Stimulated activated CD8-positive, alpha-beta memory T cell treated with anti-CD3 and anti-CD28 coated beads, Interleukin-12 subunit alpha, Interleukin-12 subunit beta, amount 100 ng/mL, for 1 hour (primary cell): ENCODE results near the gene BPIFA2.
"Not testable (repeated sequence)": the region's sequence is repeated elsewhere in the genome, so short reads cannot be mapped to it uniquely, and the experiment has no call there.

ENCODE experiments used
- DNase-seq: peaks from one replicate; pipeline ENCODE4 v3.0.0-alpha.2; 2020; ENCODE audit warnings: low read depth

BPIFA2 gene

GRCh38 chr20:33167859-33168258 is at the start of gene BPIFA2:
Gene BPIFA2 (plus strand): TSS chr20:33168159. CDS start chr20:33169146, 987 bp downstream.
- no peak for DNase-seq

GRCh38 chr20:33119725-33120720 is 47.9 kb upstream of the BPIFA2 start:
- no peak for DNase-seq

- no peak for DNase-seq
These were observed 47.0 kb upstream of the BPIFA2 start for GRCh38 chr20:33120934-33121333.

GRCh38 chr20:33122297-33122696 is 45.7 kb upstream of the BPIFA2 start:
- not testable (repeated sequence) for DNase-seq

- no peak for DNase-seq
These were observed 43.7 kb upstream of the BPIFA2 start for GRCh38 chr20:33124261-33124660.

- no peak for DNase-seq
These were observed 43.0 kb upstream of the BPIFA2 start for GRCh38 chr20:33124994-33125393.

GRCh38 chr20:33125983-33126382 is 42.0 kb upstream of the BPIFA2 start:
- DNase-seq, result no peak

GRCh38 chr20:33127422-33128097 is 40.4 kb upstream of the BPIFA2 start:
- DNase-seq, result no peak

GRCh38 chr20:33130568-33131061 is 37.3 kb upstream of the BPIFA2 start:
- no peak for DNase-seq

GRCh38 chr20:33131949-33132473 is 35.9 kb upstream of the BPIFA2 start:
- DNase-seq, result no peak

GRCh38 chr20:33132513-33133372 is 35.2 kb upstream of the BPIFA2 start:
- DNase-seq, result no peak

- no peak for DNase-seq
These were observed 34.5 kb upstream of the BPIFA2 start for GRCh38 chr20:33133373-33133941.

- DNase-seq, result no peak
These were observed 30.8 kb upstream of the BPIFA2 start for GRCh38 chr20:33137195-33137594.

GRCh38 chr20:33139467-33139866 is 28.5 kb upstream of the BPIFA2 start:
- no peak for DNase-seq

GRCh38 chr20:33145521-33145920 is 22.4 kb upstream of the BPIFA2 start:
- no peak for DNase-seq

- no peak for DNase-seq
These were observed 20.7 kb upstream of the BPIFA2 start for GRCh38 chr20:33147299-33147698.

GRCh38 chr20:33148040-33148439 is 19.9 kb upstream of the BPIFA2 start:
- DNase-seq, result no peak

- DNase-seq, result no peak
These were observed 13.7 kb upstream of the BPIFA2 start for GRCh38 chr20:33154252-33154651.

GRCh38 chr20:33158637-33159385 is 9.1 kb upstream of the BPIFA2 start:
- DNase-seq, result no peak

- no peak for DNase-seq
These were observed 8.2 kb upstream of the BPIFA2 start for GRCh38 chr20:33159713-33160112.

GRCh38 chr20:33160681-33161080 is 7.3 kb upstream of the BPIFA2 start:
- no peak for DNase-seq
